NCI-H1436 treated with DMSO at 0.1 percent for 48 hours (cell line): ENCODE data around the gene PRSS8.
A peak's percentile ranks its signal among the peaks of the same experiment; 100 is the strongest.
"Not testable (repeated sequence)": the region's sequence is repeated elsewhere in the genome, so short reads cannot be mapped to it uniquely, and the experiment has no call there.

Experiments used
- DNase-seq: peaks from one replicate; lab custom pipeline; 2025; lab: John Stamatoyannopoulos, UW

The PRSS8 gene

GRCh38 chr16:31144418-31144817 is 8.9 kb upstream of the PRSS8 start:
- DNase-seq: not testable (repeated sequence)

DNA sequence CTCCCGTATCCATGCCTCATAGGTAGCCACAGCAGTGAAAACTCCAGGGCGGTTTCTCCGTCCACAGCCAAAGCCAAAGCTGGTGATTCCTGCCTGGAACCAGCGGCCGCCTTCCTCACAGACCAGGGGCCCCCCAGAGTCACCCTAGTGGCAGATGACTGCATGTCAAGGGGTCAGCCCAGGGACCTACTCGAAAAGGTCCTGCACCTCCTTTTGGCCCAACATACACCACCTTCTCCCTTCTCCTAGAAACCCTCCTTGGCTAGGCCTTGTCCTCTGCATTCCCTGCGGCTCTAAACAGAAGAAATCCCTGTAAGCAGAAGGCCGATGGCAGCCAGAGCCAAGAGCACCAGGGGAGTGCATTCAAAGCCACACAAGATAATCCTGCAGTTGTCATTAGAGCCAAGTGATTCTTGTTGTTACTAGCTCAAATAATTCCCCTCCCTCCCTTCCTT is 8.2 kb upstream of the PRSS8 start:
- DNase-seq: no peak

DNA sequence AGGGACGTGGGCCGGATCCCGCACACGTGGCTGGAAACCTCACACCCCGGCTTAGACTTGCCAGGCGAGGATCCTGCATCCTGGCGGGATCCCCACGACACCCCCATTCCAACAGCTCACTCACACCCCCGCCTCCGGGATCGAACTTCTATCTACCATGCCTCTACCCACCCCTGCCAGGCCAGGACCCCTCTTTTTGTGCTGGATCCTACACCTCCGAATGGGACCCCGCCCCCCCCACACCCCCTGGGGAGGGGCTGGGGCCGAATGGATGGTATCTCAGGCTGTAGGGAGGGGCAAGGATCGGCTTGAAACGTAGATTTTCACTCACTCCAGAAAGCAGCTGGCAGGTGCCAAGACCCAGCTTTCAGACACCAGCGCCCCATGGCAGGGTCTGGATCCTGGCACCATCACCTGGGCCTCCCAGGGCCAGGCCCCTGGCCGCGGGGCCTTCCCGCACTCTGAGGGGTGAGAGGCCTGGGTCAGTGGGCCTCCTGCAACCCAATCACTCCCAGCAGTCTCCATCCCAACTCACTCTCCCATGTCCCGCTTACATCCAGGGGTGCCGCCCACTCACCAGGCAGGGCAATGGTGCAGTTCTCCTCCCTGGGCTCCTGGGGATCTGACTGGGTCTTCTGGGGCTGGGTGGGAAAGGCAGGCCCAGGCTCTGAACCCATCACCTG is 7.6 kb upstream of the PRSS8 start:
- DNase-seq: no peak

DNA sequence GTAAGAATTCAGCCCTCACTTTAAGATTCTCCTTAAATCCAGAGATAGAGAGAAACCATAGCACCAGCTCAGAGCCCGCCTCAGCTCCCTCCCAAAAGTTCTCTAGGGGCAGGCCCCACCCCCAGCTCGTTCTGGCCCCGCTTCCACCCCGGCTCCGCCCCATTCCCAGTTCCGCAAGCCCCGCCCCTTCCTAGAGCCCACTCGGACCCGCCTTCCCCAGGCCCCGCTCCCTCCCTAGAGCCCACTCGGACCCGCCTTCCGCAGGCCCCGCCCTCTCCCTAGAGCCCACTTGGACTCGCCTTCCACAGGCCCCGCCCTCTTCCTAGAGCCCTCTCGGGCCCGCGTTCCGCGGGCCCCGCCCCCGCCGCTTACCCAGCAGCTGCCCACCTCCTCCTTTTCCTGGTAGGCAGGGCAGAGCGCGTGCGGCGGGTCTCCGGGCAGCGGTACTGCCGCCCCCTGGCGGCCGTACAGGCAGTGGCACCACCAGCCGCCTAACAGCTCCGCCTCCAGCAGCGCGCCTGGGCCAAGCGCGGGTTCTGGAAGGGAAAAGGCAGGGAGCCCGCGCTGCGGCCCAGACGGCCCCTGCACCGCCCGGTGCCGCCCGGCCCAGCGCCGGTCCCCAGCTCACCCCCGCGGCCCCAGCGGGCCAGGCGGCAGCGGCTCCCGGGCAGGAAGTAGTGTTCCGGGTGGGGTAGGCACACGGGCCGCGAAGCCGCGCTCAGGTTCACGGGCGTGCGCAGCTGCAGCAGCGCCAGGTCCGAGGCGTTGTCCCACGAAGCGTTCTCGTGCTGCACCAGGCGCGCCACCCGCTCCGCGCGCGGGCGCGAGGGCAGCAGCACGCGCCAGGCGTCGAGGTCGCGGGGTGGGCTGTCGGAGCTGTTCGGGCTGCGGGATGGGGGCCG is 6.8 kb upstream of the PRSS8 start:
- DNase-seq: peak; percentile 81

- DNase-seq: no peak
These were observed 6.1 kb upstream of the PRSS8 start for GRCh38 chr16:31141489-31142108.

DNA sequence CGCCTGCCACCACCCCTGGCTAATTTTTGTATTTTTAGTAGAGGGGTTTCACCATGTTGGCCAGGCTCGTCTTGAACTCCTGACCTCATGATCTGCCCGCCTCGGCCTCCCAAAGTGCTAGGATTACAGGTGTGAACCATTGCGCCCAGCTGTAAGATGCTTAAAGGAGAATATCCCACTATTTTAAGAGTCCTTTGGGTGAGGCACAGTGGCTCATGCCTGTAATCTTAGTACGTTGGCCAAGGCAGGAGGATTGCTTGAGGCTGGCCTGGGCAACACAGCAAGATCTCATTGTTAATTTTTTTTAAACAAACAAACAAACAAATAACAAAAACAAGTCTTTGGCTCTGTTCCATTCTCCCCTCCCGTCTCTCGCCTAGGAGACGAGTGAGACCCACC is 5.5 kb upstream of the PRSS8 start:
- DNase-seq: not testable (repeated sequence)

GRCh38 chr16:31138621-31139578 is 3.4 kb upstream of the PRSS8 start:
- no peak for DNase-seq

DNA sequence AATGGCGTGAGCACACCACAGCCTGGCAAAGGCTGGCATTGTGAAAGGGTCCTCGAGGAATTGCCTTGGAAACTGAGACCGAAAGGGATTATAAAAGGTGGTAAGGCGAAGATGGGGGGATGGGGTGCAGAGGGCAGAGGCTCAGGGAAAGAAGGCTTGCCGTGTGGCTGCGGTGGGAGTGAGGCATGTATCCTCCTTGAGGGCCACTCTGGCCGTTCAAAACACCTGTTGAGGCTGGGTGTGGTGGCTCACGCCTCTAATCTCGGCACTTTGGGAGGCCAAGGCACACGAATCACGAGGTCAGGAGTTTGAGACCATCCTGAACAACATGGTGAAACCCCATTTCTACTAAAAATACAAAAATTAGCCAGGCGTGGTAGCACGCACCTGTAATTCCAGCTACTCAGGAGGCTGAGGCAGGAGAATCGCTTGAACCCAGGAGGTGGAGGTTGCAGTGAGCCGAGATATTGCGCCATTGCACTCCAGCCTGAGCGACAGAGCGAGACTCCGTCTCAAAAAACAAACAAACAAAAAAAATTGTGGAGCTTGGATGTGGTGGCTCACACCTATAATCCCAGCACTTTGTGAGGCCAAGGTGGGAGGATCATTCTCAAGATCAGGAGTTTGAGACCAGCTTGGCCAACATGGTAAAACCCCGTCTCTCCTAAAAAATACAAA is 1.4 kb upstream of the PRSS8 start:
- not testable (repeated sequence) for DNase-seq

DNA sequence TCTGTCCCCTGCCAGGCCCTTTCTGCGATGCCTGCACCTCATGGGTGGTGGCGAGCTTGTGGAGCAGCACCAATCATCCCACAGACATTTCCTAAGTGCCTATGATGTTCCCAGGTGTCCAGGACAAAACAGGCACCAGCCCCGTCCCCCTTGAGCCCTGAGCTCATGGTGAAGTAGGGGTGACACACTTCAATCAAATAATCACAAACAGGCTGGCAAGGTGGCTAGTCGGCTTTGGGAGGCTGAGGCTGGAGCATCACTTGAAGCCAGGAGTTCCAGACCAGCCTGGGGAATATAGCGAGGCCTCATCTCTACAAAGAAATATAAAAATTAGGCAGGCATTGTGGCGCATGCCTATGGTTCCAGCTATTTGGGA is 748 bp upstream of the PRSS8 start:
- no peak for DNase-seq

DNA sequence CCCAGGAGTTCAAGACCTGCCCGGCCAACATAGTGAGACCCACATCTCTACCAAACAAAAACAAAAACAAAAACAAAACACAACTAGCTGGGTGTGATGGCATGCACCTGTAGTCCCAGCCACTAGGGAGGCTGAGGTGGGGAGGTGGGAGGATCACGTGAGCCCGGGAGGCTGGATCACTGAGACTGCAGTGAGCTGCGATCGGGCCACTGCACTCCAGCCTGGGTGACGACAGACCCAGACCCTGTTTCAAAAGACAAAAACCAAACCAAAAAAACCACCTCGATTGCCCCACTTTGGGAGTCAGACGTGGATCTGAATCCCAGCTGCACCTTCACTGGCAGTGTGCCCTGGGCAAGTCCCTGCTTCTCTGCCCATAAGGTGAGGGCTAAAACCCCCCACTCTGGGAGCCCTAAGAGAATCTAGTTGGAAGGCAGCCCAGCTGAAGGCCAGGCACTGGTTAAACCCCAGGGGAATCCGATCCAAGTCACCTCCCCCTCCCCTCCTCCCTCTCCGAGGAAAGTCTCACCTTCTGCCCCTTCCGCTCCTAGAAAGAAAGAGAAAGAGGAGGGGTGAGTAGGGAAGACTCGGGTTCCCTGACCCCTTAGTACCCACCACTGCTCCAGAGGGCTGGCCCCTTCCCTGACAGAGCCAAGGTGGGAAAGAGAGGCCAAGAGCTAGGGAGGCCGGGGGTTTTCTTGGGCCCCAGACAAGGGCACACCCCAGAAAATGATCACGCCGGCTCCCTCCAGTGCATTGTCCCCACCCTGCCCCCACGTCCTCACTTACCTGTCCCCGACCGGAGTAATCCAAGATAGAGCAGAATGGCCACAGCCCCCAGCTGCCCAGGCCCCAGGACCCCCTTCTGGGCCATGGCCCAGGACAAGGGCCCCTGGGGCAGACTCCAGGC is 647 bp downstream of the PRSS8 start:
- no peak for DNase-seq

GRCh38 chr16:31134091-31134571 is 1.4 kb downstream of the PRSS8 start:
- DNase-seq: no peak

DNA sequence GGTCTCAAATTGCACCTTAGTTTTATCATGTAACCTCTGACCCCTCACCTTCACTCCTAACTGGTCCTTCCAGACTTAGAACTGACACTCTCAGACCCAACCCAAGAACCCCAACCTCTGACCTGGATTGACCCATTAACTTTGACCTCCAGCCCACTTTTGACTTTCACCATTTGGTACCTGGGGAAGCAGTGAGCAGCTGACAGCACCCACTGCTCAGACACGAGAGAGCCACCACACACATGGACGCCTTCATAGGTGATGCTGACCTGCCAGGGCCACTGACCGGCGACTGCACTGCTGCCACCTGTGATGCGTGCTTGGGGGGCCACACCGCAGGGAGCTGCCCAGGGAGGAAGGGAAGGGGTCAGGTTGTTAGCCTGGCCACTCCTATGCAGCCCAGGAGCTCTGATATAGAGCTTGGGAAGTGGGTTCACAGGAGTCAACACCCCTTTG is 2.5 kb downstream of the PRSS8 start:
- DNase-seq: no peak

GRCh38 chr16:31132303-31132979 is 3.1 kb downstream of the PRSS8 start:
- no peak for DNase-seq

GRCh38 chr16:31131841-31132271 is 3.7 kb downstream of the PRSS8 start:
- DNase-seq: no peak

DNA sequence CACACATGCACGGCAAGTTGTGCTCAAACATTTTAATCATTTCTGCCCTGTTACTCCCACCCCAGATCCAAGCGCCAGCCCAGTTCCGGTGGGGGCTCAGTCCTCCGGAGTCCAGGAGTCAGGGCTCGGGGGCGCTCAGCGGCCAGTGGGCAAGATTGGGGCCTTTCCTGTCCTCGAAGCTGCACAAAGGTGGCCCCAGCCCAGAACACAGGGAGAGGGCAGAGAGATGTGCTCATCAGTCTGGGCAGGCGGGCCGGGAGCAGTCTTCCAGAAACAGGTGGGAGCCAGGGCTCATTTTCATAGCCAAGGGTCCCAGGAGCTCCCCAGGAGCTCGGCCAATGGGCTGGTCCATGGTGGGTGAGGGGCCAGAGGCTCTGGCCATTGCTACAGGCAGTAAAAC is 4.1 kb downstream of the PRSS8 start:
- DNase-seq: no peak

GRCh38 chr16:31130899-31131298 is 4.6 kb downstream of the PRSS8 start:
- no peak for DNase-seq

DNA sequence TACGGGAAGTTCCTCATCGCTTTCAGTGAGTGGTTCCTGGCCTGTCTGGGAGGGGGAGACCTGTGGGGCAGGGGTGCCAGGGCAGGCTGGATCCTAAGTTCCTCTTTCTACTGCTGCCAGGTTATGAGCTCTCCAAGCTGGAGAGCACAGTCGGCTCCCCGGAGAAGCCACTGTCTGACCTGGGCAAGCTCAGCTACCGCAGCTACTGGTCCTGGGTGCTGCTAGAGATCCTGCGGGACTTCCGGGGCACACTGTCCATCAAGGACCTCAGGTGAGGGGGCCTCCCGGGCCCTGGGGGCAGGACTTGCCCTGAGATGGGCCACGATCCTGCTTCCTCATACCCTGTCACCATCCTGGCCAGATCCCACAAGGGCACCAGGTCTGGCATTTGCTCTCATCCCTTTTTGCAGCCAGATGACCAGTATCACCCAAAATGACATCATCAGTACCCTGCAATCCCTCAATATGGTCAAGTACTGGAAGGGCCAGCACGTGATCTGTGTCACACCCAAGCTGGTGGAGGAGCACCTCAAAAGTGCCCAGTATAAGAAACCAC is 5.1 kb downstream of the PRSS8 start:
- DNase-seq: no peak

DNA sequence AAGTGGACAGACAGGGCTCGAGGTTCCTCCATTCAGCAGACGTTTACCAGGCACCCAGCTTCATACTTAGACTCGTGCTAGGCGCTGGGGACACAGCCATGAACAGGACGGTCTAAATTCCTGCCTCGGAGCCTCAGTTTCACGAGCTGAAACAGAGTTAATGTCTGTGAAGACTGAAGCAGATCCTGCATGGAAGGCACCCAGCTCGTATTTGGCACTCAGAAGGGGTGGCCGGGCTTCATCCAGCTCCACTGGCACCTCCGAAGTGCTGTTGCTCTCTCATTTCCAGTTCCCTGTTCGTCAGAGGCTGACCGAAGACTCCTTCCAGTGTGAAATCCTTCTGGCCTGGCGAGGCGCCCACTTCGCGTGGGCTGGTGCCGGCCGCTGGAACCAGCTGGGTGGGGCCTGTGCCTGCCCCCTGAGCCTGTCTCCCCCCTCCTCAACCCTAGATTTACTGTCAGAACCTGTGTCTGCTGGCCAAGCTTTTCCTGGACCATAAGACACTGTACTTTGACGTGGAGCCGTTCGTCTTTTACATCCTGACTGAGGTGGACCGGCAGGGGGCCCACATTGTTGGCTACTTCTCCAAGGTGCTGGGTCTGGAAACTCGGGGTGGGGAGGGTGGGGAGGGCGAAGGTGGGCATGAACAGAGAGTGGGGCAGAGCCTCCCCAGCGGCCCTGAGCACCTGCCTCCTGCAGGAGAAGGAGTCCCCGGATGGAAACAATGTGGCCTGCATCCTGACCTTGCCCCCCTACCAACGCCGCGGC is 5.8 kb downstream of the PRSS8 start:
- no peak for DNase-seq
